Globus pallidus (tissue), 1 donor: ENCODE results near the gene PNPT1.
"Not testable (repeated sequence)": the region's sequence is repeated elsewhere in the genome, so short reads cannot be mapped to it uniquely, and the experiment has no call there.

Source experiments
- DNase-seq: peaks from one replicate; pipeline ENCODE4 v3.0.0-alpha.2; 2015; ENCODE audit warnings: low spot score

Gene PNPT1

GRCh38 chr2:55596795-55597194 lies 96.8 kb downstream of the PNPT1 start:
- DNase-seq: not testable (repeated sequence)

DNA sequence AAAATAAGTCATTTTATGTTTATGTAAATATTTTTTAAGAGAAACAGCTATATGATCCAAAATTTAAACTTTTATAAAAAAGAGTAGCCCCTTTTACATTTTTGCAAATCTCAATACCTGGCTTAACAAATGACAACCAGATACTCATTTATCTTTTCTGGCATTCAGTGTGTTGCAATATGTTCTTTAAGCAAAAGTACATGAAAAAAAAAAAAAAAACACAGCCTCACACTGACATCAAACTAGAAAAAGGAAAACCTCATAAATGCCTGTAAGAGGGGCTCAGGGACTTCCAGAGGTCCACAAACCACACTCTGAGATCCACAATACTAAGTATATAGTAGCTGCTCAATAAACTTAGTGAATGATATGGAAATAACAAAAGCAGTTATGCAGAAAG lies 98.1 kb downstream of the PNPT1 start:
- DNase-seq: no peak

- DNase-seq: no peak
Measured at GRCh38 chr2:55592130-55592529, 101.5 kb downstream of the PNPT1 start.

DNA sequence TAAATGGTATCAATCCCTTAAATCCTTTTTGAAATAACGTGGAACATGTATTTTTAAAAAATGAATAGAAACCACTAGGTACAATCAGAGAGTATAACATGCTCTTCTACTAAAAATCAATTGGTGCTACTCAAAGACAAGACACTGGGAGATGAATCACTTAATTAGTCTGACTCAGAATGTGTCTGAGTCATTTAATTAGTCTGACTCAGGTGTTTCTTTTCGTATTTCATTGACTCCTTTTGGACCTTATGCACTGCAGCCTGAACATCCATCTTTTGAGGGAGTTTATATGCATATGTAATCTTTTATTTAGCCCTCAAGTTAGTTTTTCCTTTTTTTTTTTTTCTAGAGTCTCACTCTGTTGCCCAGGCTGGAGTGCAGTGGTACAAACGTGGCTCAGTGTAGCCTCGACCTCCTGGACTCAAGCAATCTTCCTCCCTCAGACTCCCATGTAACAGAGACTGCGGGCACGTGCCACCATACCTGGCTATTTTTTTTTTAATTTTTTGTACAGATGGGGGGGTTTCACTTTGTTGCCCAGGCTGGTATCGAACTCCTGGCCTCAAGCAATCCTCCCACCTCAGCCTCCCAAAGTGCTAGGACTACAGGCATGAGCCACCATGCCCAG lies 102.7 kb downstream of the PNPT1 start:
- no peak for DNase-seq

DNA sequence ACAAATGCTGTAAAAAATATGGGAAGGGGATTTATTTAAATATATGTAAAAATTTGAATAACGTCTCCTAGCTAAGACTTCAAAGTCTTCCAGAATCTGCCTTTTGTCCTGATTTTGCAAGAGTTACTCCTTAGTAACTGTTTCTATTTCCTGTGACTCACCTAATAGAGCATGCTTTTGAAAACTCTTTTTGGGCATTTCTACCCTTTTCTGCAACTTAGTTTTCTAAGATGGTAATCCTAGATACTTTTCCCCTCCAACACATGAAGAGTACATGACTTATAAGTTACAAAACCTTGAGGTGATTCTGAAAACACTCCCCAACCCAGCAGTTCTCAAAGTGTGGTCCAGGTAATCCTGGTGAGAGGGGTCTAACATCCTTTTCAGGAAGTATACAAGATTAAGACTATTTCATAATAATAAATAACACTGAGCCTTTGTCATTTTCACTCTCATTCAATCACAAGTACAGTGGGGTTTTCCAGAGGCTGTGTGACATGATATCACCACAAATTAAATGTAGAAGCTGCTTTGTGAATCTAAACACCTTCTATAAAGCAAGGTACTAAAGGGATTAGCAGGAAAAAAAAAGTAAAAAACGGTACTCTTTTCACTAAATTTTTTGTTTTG lies 108.1 kb downstream of the PNPT1 start:
- DNase-seq: no peak
